GM12878 (cell line): ENCODE data around the gene TCERG1. TPM values are rescaled to one million over a fixed set of nuclear protein-coding genes. Genes with fewer than 3 reads are reported as not detected.

Experiments
- ATAC-seq: fragments of 200-7000 bp; cut with Tn5 transposase; 3 replicates; pipeline ENCODE4 v1.9.1; 2020; ENCODE audit warnings: mild to moderate bottlenecking, moderate library complexity
- BruUV-seq: library from RNA; stranded (reverse); fragments of 400-500 nt; replicated peaks from 2 replicates; lab custom pipeline; 2021; lab: Mats Ljungman, UMichigan
- CTCF ChIA-PET: fragments of 300-600 bp; sonication (Branson Sonifier 250); formaldehyde crosslinking; extraction: SDS; loops from one replicate; lab custom pipeline; 2021; ENCODE audit warnings: inconsistent platforms; lab: Yijun Ruan, JAX
- POLR2A ChIA-PET: fragments of 350-600 bp; formaldehyde crosslinking; extraction: SDS; loops from one replicate; lab custom pipeline; 2021; ENCODE audit warnings: inconsistent platforms; lab: Charles Lee
- RAD21 ChIA-PET: fragments of 300-600 bp; sonication (Branson Sonifier 250); formaldehyde crosslinking; loops from one replicate; lab custom pipeline; 2023; ENCODE audit warnings: antibody characterized with exemption; ENCODE audit not compliant: unreplicated experiment; lab: Charles Lee
- SMC1A ChIA-PET: fragments of 300-600 bp; sonication (Branson Sonifier 250); formaldehyde crosslinking; loops from one replicate; lab custom pipeline; 2023; ENCODE audit not compliant: unreplicated experiment, uncharacterized antibody; lab: Charles Lee
- DNase-seq: peaks from one replicate; pipeline ENCODE4 v3.0.0-alpha.2; 2011; ENCODE audit warnings: low read depth, low spot score
- FAIRE-seq: peaks from 3 replicates; lab custom pipeline; 2011; peaks lifted over from hg19 to GRCh38; lab: Jason Lieb, UNC
- H2AFZ ChIP-seq: 2 replicates; pipeline ENCODE4 v1.6.0; 2011; ENCODE audit warnings: low read depth, low read length, control low read depth; ENCODE audit not compliant: control insufficient read depth
- H3K27ac ChIP-seq: 2 replicates; pipeline ENCODE4 v1.5.1; 2011; ENCODE audit warnings: control low read depth; ENCODE audit not compliant: control insufficient read depth, insufficient read depth
- H3K27me3 ChIP-seq, 2 experiments: replicated peaks in 1 of 2; 2 replicates each; pipeline versions ENCODE4 v1.6.0 to v1.6.1; 2011; ENCODE audit warnings: low read length in 1 of 2; ENCODE audit not compliant: control insufficient read depth in 2 of 2, insufficient read depth in 2 of 2
- H3K36me3 ChIP-seq, 2 experiments: 2 replicates each; pipeline ENCODE4 v1.5.1; 2011; ENCODE audit warnings: low read length in 1 of 2; ENCODE audit not compliant: control insufficient read depth in 2 of 2, insufficient read depth in 2 of 2
- H3K4me1 ChIP-seq: 2 replicates; pipeline ENCODE4 v1.6.1; 2011; ENCODE audit warnings: mild to moderate bottlenecking, low read length, moderate library complexity, mixed read lengths; ENCODE audit not compliant: control insufficient read depth, insufficient read depth
- H3K4me2 ChIP-seq: 2 replicates; pipeline ENCODE4 v1.6.0; 2011; ENCODE audit warnings: control low read depth; ENCODE audit not compliant: control insufficient read depth, insufficient read depth
- H3K4me3 ChIP-seq: fragments of 200-600 bp; sonication (generic); 2 replicates; pipeline ENCODE4 v1.5.1; 2016
- H3K79me2 ChIP-seq: 2 replicates; pipeline ENCODE4 v1.6.0; 2011; ENCODE audit warnings: low read length; ENCODE audit not compliant: control insufficient read depth, insufficient read depth
- H3K9ac ChIP-seq: 2 replicates; pipeline ENCODE4 v1.8.0; 2011; ENCODE audit warnings: low read length, control low read depth, mixed read lengths; ENCODE audit not compliant: control insufficient read depth, insufficient read depth
- H3K9me3 ChIP-seq: replicated peaks from 3 replicates; pipeline ENCODE4 v1.5.1; 2011; ENCODE audit warnings: mild to moderate bottlenecking, low read length; ENCODE audit not compliant: control insufficient read depth, insufficient read depth
- H4K20me1 ChIP-seq: 2 replicates; pipeline ENCODE4 v1.6.0; 2011; ENCODE audit not compliant: control insufficient read depth, insufficient read depth
- ESRRA ChIP-seq: IDR thresholded peaks from 2 replicates; pipeline ENCODE4 v1.6.1; 2012; ENCODE audit warnings: mild to moderate bottlenecking, low read length, improper control_type of control experiment
- FOXK2 ChIP-seq: fragments of 450-650 bp; IDR thresholded peaks from 2 replicates; pipeline ENCODE4 v1.6.1; 2017; ENCODE audit warnings: mild to moderate bottlenecking, moderate library complexity
- MEF2B ChIP-seq: fragments of 450-650 bp; IDR thresholded peaks from 2 replicates; pipeline ENCODE4 v1.6.1; 2018; ENCODE audit warnings: mild to moderate bottlenecking, moderate library complexity; ENCODE audit not compliant: partially characterized antibody, poor library complexity, severe bottlenecking
- NBN ChIP-seq: fragments of 450-650 bp; IDR thresholded peaks from 2 replicates; pipeline ENCODE4 v1.6.1; 2016
- NFXL1 ChIP-seq: fragments of 450-650 bp; IDR thresholded peaks from 2 replicates; pipeline ENCODE4 v1.6.1; 2017; ENCODE audit warnings: antibody characterized with exemption, mild to moderate bottlenecking, borderline replicate concordance
- NRF1 ChIP-seq: conservative IDR thresholded peaks from 2 replicates; pipeline ENCODE4 v1.6.1; 2011; ENCODE audit warnings: mild to moderate bottlenecking, low read depth, low read length, improper control_type of control experiment
- TCF12 ChIP-seq: IDR thresholded peaks from 2 replicates; pipeline ENCODE4 v1.6.1; 2011; ENCODE audit warnings: low read depth, mild to moderate bottlenecking, low read length
- YY1 ChIP-seq: IDR thresholded peaks from 2 replicates; pipeline ENCODE4 v1.6.1; 2011; ENCODE audit warnings: low read depth, mild to moderate bottlenecking, low read length
- WGBS: methylation state at CpG from one replicate; pipeline ENCODE4 v1.1.6; 2016; ENCODE audit warnings: low lambda C conversion rate; ENCODE audit not compliant: insufficient replicate concordance, insufficient coverage; ENCODE audit errors: missing lambda C conversion rate; 5-methylcytosine and 5-hydroxymethylcytosine counted together
- in situ Hi-C: fragments of 300-500 bp; cut with MboI; formaldehyde crosslinking; loops from 9 replicates; pipeline ENCODE4 v1.14.3; 2018; ENCODE audit warnings: mixed read lengths
- intact Hi-C: fragments of 100-400 bp; cut with micrococcal nuclease; formaldehyde crosslinking; loops from one replicate; pipeline ENCODE4 v1.14.2; 2022; ENCODE audit not compliant: unreplicated experiment
- polyA plus RNA-seq, 11 experiments: library from polyadenylated mRNA; depleted of rRNA in 4 of 11; unstranded in 6 of 11; stranded (reverse) in 5 of 11; fragments of >200 nt; fragmentation: Nextera tagmentation in 4 of 11; fragmentation: Illumina TruSeq in 1 of 11; extraction: Ambion mirVana in 4 of 11; extraction: Trizol in 1 of 11; gene quantifications; 1 replicate in 1 of 11; 2 replicates in 10 of 11; pipeline versions ENCODE4 v1.2.1 to v1.2.3, GENCODE V29; 2011 to 2016; ENCODE audit warnings: inconsistent platforms in 2 of 11, missing spikeins in 2 of 11, low read depth in 1 of 11
- total RNA-seq, 4 experiments: library from RNA; depleted of rRNA in 3 of 4; stranded (reverse); fragments of >200 nt in 3 of 4; fragmentation: Illumina TruSeq in 1 of 4; extraction: Trizol in 1 of 4; gene quantifications; 2 replicates each; pipeline versions ENCODE4 v1.2.1 to v1.2.3, GENCODE V29; 2013 to 2021
- TF ChIP-seq, protein P1 (sequence below): IDR thresholded peaks from 2 replicates; pipeline ENCODE4 v1.6.1; 2011; ENCODE audit warnings: borderline replicate concordance, low read depth, mild to moderate bottlenecking, moderate library complexity, mixed read lengths, low read length; ENCODE audit not compliant: insufficient read depth; ENCODE audit errors: extremely low read length

Gene TCERG1
- total and polyA plus RNA-seq, 10 of the 15 experiments (the other 5 are each of a cell fraction or from before 2014, with no cell fraction given), result 51.5 to 131 (median 91.6) TPM

DNA sequence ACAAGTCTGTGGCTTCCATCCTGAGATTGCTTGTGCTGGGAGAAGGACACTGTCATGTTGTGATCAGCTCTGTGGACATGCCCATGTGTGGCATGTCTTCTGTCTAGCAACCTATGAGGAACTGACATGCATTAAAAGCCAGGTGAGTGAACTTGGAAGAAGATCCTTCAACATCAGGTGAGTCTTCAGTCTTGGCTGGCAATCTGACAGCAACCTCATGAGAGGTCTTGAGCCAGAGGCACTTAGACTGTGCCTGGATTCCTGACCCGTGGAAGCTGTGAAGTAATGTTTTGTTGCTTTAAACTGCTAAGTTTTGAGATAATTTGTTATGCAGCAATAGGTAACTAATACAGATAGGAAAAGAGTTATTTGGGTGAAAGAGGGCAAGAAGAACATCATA, 6.8 kb upstream of the TCERG1 start:
- WGBS, result 0% methylated on average over 1 of the region's 1 CpG
- H3K36me3 ChIP-seq, result no peaks in the 10 kb centered on the region
- DNase-seq (no peak), FAIRE-seq (no peak), ATAC-seq (no peak)
- no peaks in the 10 kb centered on the region; a peak in 1 of 4 replicates for H3K27me3 ChIP-seq
- in situ Hi-C loops (loop anchor here (25.0 kb wide), 1 partner anchor 153 kb away; no protein-coding TSS in a partner anchor), intact Hi-C loops (no loop called here)
- SMC1A ChIA-PET, result no interaction called here
- no peak overlapping the region for H3K27ac ChIP-seq
- H4K20me1 ChIP-seq, result no peaks in the 10 kb centered on the region
- RAD21 ChIA-PET, result no interaction called here
- no peaks in the 10 kb centered on the region for H3K79me2 ChIP-seq
- H3K4me2 ChIP-seq, result no peak overlapping the region
- CTCF ChIA-PET, result interaction anchor here (2.4 kb wide), 1 partner anchor 10 kb away, joined by 6 read pairs; no protein-coding TSS in a partner anchor
- no peak overlapping the region for H3K4me3 ChIP-seq
- POLR2A ChIA-PET, result no interaction called here
- no TSS peak for BruUV-seq
- TF ChIP-seq ESRRA (no peak), NFXL1 (no peak), FOXK2 (no peak), TCF12 (no peak), YY1 (no peak), MEF2B (no peak), NBN (no peak), NRF1 (no peak)
- TF ChIP-seq, protein P1, sequence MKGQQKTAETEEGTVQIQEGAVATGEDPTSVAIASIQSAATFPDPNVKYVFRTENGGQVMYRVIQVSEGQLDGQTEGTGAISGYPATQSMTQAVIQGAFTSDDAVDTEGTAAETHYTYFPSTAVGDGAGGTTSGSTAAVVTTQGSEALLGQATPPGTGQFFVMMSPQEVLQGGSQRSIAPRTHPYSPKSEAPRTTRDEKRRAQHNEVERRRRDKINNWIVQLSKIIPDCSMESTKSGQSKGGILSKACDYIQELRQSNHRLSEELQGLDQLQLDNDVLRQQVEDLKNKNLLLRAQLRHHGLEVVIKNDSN, result no peak
- no peak overlapping the region for H2AFZ ChIP-seq
- no peak overlapping the region for H3K9ac ChIP-seq
- H3K4me1 ChIP-seq, result no peaks in the 10 kb centered on the region
- H3K9me3 ChIP-seq, result no peaks in the 10 kb centered on the region
